A549 treated with GW870086 at 1 μM for 4 hours (cell line): ENCODE measurements around the gene FCER2. TPM values are rescaled to one million over a fixed set of nuclear protein-coding genes. Genes with fewer than 3 reads are reported as not detected.

Source experiments
- total RNA-seq: library from RNA; stranded (reverse); fragments of 200-300 nt; extraction: Qiagen RNA extraction; gene quantifications from 5 replicates; pipeline ENCODE4 v1.2.3, GENCODE V29; 2022; ENCODE audit warnings: low read depth

Gene FCER2, protein sequence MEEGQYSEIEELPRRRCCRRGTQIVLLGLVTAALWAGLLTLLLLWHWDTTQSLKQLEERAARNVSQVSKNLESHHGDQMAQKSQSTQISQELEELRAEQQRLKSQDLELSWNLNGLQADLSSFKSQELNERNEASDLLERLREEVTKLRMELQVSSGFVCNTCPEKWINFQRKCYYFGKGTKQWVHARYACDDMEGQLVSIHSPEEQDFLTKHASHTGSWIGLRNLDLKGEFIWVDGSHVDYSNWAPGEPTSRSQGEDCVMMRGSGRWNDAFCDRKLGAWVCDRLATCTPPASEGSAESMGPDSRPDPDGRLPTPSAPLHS
- not detected in 5 replicates for total RNA-seq

DNA sequence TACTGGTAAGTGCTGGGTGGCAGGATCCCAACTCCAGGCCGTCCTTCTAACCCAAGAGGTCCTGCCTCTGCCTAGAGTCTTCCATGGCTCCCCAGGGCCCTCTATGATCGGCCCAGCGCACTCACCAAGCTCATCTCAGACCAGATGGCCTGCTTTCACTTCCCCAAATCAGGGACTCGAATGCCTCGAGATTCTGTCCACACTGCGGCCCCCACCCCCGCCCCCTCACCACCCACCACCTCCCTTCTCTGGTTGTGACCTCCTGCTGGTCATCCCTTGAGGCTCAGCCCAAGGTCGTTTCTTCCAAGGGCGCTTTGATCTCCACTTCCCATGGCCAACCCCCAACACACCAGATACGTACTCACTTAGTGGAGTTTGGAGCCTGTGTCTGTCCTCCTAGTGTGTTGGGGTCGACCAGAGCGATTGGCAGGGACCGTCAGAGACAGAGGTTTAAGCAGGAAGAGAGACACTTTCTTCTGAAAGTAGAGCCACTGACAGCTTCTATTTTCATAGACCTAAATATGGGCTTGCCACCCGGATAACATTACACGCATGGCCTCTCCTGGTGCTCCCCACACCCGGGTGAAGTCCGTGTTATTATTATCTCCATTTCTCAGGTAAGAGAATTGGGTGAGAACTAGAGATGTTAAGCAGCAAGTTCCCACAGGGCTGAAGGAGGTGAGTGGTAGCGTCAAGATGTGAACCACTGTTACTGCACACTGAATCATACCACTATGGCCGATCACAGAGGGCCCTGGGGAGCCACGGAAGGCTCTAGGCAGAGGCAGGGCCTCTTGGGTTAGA, at the start of gene FCER2:
FCER2 (minus strand) TSS at position 478 of the 804 bp plus-strand sequence. CDS start 2,371 bp downstream, outside the sequence.

DNA sequence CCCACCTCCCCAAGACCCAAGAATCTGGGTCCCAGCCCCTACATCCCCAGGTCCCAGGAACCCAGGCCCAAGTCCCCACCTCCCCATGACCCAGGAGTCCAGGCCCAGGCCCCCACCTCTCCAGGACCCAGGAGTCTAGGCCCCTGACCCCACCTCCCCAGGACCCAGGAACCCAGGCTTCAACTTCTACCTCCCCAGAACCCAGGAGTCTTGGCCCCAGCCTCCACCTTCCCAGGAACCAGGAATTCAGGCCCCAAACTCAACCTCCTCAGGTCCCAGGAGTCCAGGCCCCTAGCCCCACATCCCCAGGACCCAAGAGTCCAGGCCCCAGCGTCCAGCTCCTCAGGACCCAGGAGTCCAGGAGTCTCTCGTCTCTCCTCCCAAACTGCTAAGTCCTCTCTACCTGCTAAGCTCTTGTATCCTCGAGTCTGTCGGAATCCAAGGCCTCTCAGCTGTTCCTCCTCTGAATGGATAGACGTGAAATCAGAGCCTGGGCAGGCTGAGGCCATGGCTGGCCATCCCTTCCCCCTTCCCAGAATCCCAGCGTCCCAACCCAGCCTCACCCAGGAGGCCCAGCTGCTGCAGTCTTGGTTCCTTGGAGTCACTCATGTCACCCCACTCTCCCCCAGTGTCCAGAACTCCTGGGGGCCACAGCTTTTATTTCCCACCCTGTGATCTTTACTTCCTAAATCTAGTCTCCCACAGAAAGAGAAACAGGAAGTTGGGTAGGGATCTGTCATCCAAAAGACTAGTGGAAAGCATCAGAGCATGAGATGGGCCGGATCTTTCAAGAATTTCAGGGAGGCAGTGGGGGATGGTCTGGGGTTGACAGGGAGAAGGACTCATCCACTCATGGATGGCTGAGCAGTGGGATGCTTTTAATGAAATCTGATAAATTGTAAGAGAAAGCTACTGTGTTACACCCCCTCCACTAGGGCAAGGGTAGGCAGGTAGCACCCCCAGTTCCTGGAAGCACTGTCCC, 45.3 kb upstream of the FCER2 start, which contains the start of gene CD209:
CD209 (minus strand) TSS at position 632 of the 982 bp plus-strand sequence; CDS start at position 609, 23 bp downstream.

DNA sequence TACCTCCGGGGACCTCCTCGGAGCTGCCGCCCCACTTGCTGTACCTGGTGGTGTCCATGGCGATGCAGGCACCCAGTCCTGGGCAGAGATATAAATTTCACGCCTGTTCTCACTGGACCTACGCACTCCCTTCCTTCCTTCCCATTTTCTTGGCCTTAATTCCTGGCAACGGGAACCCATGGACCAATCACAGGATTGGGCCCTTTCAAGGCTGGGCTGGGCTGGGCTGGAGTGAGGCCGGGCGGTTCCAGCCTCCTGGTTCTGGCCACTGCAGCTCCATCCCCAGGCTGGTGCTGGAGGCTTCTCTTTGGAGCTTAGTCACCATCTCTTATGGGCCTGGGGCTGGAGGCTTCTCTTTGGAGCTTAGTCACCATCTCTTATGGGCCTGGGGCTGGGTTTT, 30.1 kb upstream of the FCER2 start, which contains the start of gene CLEC4G:
CLEC4G (minus strand) TSS at position 66 of the 400 bp plus-strand sequence; CDS start at position 58, 8 bp downstream.

DNA sequence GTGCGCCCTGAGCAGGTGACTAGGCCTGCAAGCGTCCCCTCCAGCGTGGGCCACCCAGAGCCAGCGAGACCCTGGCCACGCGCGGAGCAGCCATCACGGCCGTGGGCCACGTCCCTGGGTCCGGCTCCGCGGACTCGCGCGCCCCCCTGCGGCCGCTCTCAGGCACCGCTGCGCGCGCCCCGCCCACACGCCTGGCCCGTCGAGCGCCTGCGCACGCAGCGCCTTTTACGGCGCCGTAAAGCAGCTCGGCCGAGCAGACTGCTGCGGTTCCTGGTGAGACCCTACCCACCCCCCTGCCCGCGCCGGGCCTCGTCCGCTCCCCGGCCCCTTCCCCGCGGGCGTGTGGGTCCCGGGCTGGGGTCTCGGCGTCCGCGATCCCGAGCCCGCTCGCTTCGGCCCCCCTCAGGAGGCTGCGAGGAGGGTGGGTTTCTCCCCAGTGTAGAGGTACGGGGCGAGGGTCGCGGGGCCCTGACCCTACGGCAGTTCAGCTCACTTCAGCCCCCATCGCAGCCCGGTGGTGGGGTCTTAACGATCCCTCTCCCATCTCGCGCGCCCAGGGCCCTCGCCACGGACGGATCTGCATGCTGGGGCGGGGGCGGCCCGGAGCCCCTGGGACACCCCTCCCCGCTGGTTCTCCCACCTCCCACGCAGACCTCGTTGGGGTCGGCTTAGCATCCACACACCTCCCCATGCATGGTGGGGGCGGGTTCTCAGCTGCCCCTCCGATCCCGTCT, 21.2 kb downstream of the FCER2 start, which contains the start of gene TRAPPC5:
TRAPPC5 (plus strand) TSS at position 228 of the 734 bp plus-strand sequence. CDS start 1,421 bp downstream, outside the sequence.

DNA sequence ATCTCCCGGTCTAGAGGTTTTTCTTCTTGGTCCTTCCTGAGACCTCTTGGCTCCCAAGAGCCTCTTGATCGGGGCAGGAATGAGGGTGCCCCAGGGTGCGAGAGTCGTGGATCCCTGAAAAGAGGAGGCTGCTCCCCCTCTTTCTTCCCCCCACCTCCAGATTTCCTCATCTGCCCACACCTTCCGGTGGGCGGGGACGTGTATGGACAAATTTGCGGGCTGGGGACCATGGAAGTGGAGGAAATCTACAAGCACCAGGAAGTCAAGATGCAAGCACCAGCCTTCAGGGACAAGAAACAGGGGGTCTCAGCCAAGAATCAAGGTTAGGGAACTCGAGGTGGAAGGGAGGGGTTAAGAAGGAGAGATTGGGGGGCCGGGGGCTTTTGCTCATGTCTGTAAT, 25.1 kb downstream of the FCER2 start, which contains the start of gene MCEMP1:
MCEMP1 (plus strand) TSS at position 237 of the 400 bp plus-strand sequence; CDS start at position 268, 31 bp downstream.

DNA sequence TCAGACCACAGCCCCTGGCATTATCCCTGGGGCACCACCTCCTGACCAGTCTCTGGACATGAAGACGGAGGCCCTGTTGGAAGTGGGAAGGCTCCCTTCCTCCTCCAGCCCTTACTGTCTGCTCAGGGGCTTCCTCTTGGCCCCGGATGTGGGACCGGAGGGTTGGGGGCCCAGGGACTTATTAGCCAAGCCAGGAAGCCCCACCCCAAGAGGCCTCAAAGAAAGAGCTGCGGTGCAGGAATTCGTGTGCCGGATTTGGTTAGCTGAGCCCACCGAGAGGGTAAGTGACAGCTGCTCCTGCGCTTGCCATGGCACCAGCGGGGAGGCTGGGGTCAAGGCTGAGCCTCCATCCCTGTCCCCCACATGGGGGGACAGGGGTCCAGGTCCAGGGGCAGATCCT, 33.1 kb downstream of the FCER2 start, which contains the start of gene RETN:
RETN (plus strand) TSS at position 208 of the 400 bp plus-strand sequence. CDS start 278 bp downstream, outside the sequence.

Other genes with a start within 250 kb of the FCER2 start
- gene PEX11G, start 213.1 kb downstream of the FCER2 start, total RNA-seq = 1.6 to 2.4 TPM (median 2.1 TPM) in 5 replicates
- gene ZNF358, start 186.0 kb downstream of the FCER2 start, total RNA-seq = 15.8 to 19.1 TPM (median 17.3 TPM) in 5 replicates
- gene MCOLN1, start 179.5 kb downstream of the FCER2 start, total RNA-seq = 7.1 to 13.4 TPM (median 12.1 TPM) in 5 replicates
- 29.3 to 37.6 TPM (median 34.5 TPM) in 5 replicates for gene PNPLA6, start 166.4 kb downstream of the FCER2 start, total RNA-seq
- 4.0 to 5.8 TPM (median 5.0 TPM) in 5 replicates for gene CAMSAP3, start 106.3 kb downstream of the FCER2 start, total RNA-seq
- 21.3 to 25.7 TPM (median 24.5 TPM) in 5 replicates for gene XAB2, start 72.6 kb downstream of the FCER2 start, total RNA-seq
- gene PET100, start 72.3 kb downstream of the FCER2 start, total RNA-seq = 50.7 to 71.4 TPM (median 57.1 TPM) in 5 replicates
- gene PCP2, start 68.4 kb downstream of the FCER2 start, total RNA-seq = not detected in 5 replicates
- 32.9 to 41.8 TPM (median 40.6 TPM) in 5 replicates for gene STXBP2, start 65.0 kb downstream of the FCER2 start, total RNA-seq
- gene RETN, start 33.1 kb downstream of the FCER2 start, total RNA-seq = not detected in 5 replicates
- not detected in 5 replicates for gene MCEMP1, start 25.0 kb downstream of the FCER2 start, total RNA-seq
- gene TRAPPC5, start 21.3 kb downstream of the FCER2 start, total RNA-seq = 52.4 to 111 TPM (median 106 TPM) in 5 replicates
- not detected in 5 replicates for gene CLEC4G, start 30.0 kb upstream of the FCER2 start, total RNA-seq
- gene CD209, start 45.4 kb upstream of the FCER2 start, total RNA-seq = not detected in 5 replicates
- gene CLEC4M, start 61.1 kb upstream of the FCER2 start, total RNA-seq = not detected in 5 replicates
- 1.3 to 1.7 TPM (median 1.5 TPM) in 5 replicates for gene EVI5L, start 128.1 kb upstream of the FCER2 start, total RNA-seq
- 0.22 to 0.49 TPM (median 0.41 TPM) in 5 replicates for gene PRR36, start 172.3 kb upstream of the FCER2 start, total RNA-seq
- gene LRRC8E, start 186.4 kb upstream of the FCER2 start, total RNA-seq = 5.1 to 7.1 TPM (median 6.3 TPM) in 5 replicates
- 10.9 to 15.6 TPM (median 14.6 TPM) in 5 replicates for gene MAP2K7, start 201.7 kb upstream of the FCER2 start, total RNA-seq
- 1.1 to 2.2 TPM (median 1.9 TPM) in 5 replicates for gene TGFBR3L, start 212.7 kb upstream of the FCER2 start, total RNA-seq
- 19.7 to 30.6 TPM (median 27.1 TPM) in 5 replicates for gene SNAPC2, start 218.2 kb upstream of the FCER2 start, total RNA-seq
- gene CTXN1, start 224.0 kb upstream of the FCER2 start, total RNA-seq = 10.4 to 21.1 TPM (median 20.1 TPM) in 5 replicates
- gene TIMM44, start 241.5 kb upstream of the FCER2 start, total RNA-seq = 24.7 to 28.6 TPM (median 27.5 TPM) in 5 replicates